GM12875 (cell line): ENCODE results near the gene EIF2S1.
"Not testable (repeated sequence)": the region's sequence is repeated elsewhere in the genome, so short reads cannot be mapped to it uniquely, and the experiment has no call there.

ENCODE experiments used
- H3K4me3 ChIP-seq: one replicate; pipeline ENCODE4 v1.5.1; 2011; ENCODE audit warnings: low read depth, low read length, control low read depth
- CTCF ChIP-seq: IDR thresholded peaks from 2 replicates; pipeline ENCODE4 v1.5.1; 2011; ENCODE audit warnings: low read depth, mild to moderate bottlenecking, control low read depth, inconsistent platforms, low read length, moderate library complexity, borderline replicate concordance; ENCODE audit not compliant: insufficient read depth

Gene EIF2S1

GRCh38 chr14:67411820-67412421, 51.8 kb downstream of the EIF2S1 start, which contains the start of gene PLEK2:
PLEK2 (minus strand) TSS chr14:67412165; CDS start chr14:67412059, 106 bp downstream.
- no peak for TF ChIP-seq CTCF
- no peak within 1 kb of the TSS for H3K4me3 ChIP-seq

GRCh38 chr14:67413806-67414769, 54.0 kb downstream of the EIF2S1 start:
- no peak overlapping the region for H3K4me3 ChIP-seq

GRCh38 chr14:67415610-67416009, 55.5 kb downstream of the EIF2S1 start:
- H3K4me3 ChIP-seq, result not testable (repeated sequence)

More at GRCh38 chr14:67413806-67414769, 54.0 kb downstream of the EIF2S1 start:
- TF ChIP-seq CTCF, result no peak

GRCh38 chr14:67416085-67416484, 56.0 kb downstream of the EIF2S1 start:
- no peak for TF ChIP-seq CTCF
- H3K4me3 ChIP-seq, result no peak overlapping the region

GRCh38 chr14:67416810-67417209, 56.7 kb downstream of the EIF2S1 start:
- no peak for TF ChIP-seq CTCF
- no peak overlapping the region for H3K4me3 ChIP-seq

- no peak overlapping the region for H3K4me3 ChIP-seq
- no peak for TF ChIP-seq CTCF
These were observed 57.5 kb downstream of the EIF2S1 start for GRCh38 chr14:67417633-67418032.

GRCh38 chr14:67418401-67419191, 58.5 kb downstream of the EIF2S1 start:
- no peak for TF ChIP-seq CTCF
- no peak overlapping the region for H3K4me3 ChIP-seq
